GM21737 (cell line): ENCODE measurements around the gene RMC1.
"Not testable (repeated sequence)": the region's sequence is repeated elsewhere in the genome, so short reads cannot be mapped to it uniquely, and the experiment has no call there.

ENCODE experiments used
- ATAC-seq: cut with Tn5 transposase; IDR thresholded peaks from one replicate; pipeline ENCODE4 v1.9.1; 2021; ENCODE audit warnings: mild to moderate bottlenecking, moderate library complexity; ENCODE audit not compliant: unreplicated experiment

The RMC1 gene

DNA sequence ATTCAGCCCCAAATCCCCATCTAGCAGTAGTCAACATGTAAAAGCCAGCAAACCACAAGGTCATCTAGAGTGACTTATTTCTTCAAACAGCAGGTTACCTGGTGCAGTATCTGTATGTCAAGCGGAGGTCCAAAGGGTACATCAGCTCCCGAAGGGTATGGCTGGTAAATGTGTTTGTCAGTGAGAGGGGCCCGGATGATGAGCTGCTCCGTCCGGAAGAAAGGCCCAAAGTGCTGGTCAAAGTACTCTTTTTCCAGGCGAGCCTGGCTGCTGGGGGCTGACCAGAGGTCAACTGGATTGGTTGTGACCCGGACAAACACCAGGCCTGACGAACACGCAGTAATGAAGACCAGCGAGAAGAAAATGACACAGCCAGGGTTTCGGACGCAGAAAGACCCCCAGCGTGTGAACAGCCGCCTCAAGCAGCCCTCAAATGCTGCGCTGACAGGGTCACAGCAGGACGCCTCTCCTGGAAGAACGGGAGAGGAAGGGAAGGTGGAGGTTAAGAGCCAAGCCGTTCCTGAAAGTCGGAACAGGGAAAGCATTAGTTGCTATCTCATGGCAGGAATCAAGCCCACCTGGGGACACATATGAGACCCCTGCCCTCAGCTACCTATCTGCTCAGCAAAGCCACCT, 53.0 kb downstream of the RMC1 start:
- no peak for ATAC-seq

DNA sequence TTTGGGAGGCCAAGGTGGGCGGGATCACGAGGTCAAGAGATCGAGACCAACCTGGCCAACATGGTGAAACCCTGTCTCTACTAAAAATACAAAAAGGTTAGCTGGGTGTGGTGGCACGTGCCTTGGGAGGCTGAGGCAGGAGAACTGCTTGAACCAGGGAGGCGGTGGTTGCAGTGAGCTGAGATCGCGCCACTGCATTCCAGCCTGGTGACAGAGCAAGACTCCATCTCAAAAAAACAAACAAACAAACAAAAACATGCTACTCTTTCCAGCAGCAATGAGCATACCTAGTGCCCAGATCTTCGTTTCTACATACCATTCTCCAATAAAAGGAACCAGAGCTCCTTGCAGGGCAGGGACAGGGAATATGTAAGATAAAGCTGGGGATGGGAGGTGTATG, 54.2 kb downstream of the RMC1 start:
- not testable (repeated sequence) for ATAC-seq

DNA sequence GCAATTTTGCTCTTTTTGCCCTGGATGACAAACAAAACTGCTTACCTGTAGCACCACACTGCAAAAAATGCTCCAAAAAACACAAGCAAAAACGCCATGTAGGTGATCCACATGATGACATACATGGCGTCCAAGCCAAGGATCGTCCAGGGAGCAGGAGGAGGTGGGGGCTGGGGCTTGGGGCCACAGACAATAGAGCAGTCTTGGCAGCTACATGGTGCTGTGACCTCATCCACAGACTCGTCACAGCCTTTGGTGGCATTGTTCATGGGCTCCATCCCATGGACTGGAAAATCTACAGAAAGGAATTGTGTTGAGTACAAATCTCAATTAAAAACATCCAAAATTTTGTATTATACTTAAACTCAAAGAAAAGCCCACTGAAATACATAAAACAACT, 56.9 kb downstream of the RMC1 start:
- ATAC-seq, result no peak

DNA sequence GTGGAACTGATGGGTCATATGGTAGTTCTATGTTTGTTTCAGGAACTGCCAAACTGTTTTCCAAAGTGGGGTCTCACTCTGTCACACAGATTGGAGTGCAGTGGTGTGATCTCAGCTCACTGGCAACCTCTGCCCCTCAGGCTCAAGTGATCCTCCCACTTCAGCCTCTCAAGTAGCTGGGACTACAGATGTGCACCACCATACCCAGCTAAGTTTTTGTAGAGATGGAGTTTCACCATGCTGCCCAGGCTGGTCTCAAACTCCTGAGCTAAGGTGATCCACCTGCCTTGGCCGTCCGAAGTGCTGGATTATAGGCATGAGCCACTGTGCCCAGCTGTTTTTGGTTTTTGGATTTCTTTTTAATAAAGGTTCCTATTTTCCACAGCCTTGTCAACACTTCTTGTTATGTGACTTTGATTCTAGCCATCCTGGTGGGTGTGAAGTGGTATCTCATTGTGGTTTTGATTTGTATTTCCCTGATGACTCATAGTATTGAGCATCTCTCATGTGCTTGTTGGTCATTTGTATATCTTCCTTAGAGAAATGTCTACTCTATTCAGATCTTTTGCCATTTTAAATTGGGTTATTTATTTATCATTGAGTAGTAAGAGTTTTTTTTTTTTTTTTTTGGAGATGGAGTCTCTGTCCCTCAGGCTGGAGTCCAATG, 60.2 kb downstream of the RMC1 start:
- no peak for ATAC-seq

DNA sequence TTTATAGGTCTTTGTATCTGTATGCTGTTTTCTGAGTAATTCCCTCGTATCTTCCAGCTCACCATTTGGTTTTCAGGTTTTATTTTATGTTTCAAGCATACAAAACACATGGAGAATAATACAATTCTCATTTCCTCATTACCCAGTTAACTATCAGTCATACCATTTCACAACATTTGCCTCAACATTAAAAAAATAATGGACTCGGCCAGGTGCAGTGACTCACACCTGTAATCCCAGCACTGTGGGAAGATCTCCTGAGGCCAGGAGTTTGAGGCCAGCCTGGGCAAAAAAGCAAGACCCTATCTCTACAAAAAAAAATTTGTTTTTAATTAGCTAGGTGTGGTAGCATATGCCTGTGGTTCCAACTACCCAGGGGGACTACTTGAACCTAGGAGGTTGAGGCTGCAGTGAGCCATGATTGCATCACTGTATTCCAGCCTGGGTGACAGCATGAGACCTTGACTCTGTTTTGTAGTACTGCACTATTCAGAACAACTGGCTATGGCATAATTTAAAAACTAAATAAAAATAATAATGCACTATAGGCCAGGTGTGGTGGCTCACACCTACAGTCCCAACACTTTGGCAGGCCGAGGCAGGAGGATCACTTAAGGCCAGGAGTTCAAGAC, 62.7 kb downstream of the RMC1 start:
- ATAC-seq, result no peak

DNA sequence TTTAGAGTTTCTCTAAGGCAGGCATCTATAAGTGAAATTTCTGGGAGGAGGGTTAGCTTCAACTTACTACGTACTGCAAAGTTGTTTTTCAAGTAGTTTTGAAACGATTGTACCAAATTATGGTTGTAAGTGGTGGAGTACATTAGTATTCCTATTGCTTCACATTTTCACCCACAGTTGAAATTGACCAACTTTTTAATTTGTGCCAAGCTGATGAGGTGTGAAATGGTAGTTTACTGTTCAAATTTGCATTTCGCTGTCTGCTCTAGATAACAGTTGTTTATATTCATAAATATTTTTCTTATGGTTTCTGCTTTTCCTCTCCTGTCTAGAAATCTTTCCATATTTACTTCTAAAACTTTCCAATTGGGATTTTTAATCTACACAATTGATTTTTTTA, 64.4 kb downstream of the RMC1 start:
- ATAC-seq, result no peak

DNA sequence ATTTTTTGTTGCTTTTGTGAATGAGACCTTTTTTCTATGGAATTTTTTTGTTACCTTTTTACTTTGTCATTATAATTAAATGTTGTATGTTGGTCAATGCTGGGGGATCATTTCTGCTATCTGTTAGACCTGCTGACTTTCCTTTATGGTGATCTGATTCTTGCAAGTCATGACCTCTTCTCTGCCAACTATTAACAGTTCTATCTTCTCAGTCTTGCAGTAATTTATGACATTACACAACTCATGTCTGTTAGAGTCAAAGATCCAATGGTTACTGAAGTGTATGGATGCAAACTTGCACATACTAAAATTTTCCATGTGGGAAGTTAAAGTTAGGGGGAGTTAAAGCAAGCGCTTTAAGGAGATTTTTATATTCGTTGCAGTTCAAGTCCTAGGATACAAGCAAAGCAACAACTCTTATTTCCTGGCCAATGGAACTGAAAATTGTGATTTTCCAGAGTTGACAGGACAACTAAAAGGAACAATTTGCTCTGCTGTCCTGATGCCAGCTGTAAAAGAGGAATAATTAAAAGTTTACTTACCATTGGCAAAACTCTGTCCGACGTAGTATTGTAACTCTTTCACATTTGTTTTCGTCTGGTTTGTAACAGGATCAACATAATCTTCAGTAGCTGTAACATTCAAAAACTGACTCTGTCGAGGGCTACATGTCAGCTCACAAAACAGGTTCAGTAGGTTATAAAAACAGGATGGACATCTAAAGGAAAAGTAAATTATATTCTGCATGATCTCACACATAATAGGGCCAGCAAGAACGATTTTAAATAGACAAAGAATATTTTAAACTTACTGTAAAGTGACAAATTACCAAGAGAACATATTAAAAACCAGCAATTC, 65.2 kb downstream of the RMC1 start:
- no peak for ATAC-seq

DNA sequence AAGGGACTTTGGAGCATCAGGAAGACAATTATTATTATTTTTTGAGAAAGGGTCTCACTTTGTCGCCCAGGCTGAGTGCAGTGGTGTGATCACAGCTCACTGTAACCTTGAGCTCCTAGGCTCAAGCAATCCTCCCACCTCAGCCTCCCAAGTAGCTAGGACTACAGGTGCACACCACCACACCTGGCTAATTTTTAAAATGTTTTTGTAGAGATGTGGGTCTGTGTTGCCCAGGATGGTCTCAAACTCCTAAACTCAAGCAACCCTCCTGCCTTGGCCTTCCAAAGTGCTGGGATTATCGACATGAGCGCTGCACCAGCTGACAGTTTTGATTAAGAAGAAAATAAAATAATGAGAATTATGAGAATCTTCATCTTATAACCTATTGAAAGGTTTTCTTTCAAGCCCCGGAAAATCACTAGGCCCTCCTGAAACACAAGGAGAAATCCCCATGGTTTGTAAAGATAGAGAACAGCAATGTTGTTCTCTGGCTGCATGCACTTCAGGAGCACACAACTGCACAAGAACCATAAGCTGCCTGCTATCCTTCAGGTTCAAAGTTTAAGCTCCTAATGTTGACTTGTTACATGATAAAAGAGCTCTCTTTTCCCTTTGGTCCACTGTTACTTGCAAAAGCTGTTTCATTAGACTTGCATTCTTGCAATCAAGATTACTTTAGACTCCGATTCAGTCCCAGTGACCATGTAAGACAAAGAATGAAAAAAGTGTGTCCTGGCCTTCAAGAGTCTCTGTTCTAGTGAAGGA, 66.2 kb downstream of the RMC1 start:
- no peak for ATAC-seq

DNA sequence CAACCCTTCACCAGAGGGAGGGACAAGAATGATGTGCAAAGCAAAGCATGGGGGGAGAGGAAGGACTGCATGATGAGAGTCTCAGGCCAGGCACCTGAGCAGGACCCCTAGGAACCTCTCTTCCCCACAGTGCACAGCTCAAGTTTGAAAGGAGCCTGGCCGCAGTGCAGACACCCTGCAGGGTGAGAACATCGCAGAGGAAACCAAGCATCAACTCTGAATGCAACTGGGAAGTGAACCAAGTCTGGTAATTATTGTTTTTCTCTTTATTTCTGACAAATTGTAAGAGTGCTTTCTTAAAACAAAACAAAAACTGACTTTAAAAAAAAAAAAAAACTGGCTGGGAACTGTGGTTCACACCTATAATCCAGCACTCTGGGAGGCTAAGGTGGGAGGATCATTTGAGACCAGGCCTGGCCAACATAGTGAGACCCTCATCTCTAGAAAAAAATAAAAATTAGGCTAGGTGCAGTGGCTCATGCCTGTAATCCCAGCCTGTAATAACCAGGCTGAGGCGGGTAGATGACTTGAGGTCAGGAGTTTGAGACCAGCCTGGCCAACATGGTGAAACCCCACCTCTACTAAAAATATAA, 67.7 kb downstream of the RMC1 start:
- ATAC-seq, result no peak

DNA sequence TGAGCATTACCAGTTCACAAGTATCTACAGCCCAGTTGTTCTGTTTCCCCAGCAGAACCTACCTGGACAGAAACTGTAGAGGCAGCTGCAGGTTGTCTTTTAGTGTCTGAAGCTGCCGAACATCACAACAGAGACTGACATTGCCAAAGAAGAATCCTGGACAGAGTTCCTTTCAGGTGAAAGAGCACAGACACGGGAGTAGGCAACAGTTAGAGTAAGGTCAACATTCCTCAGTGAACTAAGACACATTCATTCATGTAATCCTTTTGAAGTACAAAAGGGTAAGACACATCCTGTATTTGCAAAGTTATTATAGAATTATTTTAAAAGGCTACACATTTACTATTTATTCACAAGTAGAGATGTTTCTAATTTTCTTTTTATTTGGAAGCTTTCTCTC, 68.7 kb downstream of the RMC1 start:
- no peak for ATAC-seq

DNA sequence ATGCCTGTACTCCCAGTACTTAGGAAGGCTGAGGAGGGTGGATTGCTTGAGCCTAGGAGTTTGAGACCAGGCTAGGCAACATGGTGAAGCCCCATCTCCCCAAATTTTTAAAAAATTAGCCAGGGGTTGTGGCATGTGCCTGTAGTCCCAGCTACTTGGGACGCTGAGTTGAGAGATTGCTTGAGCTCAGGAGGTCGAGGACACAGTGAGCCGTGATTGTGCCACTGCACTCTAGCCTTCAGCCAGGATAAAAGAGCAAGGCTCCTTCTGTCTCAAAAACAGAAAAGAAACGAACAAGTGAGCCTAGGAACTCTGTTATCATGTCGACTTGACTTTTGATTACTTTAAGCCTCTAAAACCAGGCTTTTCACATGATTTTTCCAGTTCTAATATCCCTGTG, 69.3 kb downstream of the RMC1 start:
- ATAC-seq, result no peak

DNA sequence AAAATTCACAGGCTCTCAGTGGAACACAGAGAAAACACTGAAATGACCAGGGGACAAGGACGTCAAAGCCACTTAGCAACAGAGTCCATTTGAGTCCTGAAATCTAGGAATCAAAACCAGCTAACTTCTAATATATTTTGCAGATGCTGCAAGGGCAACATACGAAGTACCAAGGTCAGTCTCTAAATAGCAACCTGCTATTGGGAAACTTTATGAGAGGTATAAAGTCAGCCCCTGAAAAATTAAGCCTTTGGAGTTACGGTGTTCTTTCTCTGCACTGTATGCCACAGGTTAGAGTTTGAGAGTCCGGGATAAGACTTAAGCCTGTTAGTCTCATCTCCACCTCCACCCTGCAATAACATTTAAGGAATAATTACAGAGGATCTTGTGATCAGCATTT, 69.7 kb downstream of the RMC1 start:
- ATAC-seq, result no peak

DNA sequence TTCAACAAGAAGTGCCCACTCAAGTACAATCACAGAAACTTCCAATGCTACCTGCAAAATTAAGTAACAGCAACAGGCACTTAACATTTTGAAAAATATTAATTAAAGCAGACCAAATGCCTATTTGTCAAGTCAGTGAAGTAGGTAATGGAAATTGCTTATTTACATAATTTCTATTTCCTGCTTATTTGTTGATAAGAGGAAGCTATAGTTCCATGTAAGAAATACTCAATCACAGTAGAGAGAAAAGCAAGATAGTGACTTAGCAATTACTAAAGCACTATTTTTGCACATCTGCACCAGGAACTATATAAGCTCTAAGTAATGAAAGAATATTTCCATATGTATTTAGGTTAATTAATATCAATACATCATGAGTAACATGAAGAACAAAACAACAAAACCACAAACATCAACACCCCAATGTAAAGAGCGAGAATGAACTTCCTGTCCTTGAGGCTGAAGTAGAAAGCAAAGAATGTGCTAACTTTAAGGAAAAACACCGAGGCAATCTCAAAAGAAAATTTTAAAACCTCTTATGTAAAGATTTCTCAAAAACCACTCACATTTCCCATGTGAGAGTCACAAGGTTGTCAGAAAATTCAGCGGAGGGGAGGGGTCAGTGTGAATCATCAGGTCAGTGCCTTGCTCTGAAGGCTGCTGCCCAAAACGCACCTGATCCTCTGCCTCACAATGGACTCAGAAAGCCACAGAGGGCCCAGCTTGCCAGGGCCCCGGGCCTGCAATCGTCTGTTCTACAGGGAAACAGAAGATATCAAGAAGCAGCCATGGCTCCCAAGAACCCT, 70.5 kb downstream of the RMC1 start:
- no peak for ATAC-seq

DNA sequence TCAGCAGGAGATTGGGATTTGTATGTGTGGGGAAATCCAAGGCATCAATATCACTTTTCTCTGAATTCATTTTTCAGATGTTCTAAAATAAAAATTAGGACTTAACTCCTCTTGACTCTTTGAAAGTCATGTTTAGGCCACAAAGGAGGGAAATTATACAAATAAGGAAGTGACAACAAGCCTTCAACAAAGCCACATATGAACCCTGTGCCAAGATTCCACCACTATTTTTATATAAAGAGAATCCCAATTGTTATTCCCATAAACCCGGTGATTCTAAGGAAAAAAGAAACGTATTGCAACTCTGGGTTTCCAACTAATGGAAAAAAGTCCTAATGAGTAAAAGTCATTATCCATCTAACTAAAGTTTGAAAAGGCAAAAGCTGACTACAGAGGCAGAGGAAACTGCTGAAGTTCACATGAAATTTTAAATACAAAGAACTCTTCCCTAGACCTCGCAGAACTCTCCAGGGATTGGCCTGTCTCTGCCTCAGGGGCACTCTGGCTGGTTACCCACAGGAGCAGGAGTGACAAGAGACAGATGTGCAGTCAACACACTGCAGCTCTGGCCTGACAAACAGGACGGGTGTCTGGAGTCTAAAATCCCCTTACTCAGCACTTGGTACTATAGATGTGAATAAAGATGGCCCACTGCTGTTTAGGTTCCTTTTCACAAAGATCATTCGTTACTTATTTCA, 71.4 kb downstream of the RMC1 start:
- ATAC-seq, result no peak

DNA sequence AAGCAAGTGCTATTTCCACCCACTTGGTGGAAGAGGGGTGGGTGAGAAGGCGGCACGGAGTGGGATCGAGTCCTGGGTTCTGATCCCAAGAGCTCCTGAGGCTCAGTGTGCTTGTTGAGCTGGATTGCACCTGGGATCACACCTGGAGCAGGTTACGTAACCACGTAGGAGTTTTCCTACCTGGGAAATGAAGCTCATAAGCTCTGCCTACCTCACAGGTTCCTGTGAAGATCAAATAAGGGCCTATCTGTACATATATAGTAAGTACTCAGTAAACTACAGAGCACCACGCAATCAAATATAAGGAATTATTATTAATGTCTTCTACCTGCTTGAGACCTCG, 72.0 kb downstream of the RMC1 start:
- ATAC-seq, result no peak

DNA sequence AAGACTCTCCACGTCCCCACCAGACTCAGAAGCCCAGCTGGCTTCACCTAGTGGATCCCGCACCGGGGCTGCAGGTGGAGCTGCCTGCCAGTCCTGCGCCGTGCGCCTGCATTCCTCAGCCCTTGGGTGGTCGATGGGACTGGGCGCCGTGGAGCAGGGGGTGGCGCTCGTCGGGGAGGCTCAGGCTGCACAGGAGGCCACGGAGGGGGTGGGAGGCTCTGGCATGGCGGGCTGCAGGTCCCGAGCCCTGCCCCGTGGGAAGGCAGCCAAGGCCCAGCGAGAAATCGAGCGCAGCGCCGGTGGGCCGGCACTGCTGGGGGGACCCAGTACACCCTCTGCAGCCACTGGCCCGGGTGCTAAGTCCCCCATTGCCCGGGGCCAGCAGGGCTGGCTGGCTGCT, 74.2 kb downstream of the RMC1 start:
- ATAC-seq, result not testable (repeated sequence)

DNA sequence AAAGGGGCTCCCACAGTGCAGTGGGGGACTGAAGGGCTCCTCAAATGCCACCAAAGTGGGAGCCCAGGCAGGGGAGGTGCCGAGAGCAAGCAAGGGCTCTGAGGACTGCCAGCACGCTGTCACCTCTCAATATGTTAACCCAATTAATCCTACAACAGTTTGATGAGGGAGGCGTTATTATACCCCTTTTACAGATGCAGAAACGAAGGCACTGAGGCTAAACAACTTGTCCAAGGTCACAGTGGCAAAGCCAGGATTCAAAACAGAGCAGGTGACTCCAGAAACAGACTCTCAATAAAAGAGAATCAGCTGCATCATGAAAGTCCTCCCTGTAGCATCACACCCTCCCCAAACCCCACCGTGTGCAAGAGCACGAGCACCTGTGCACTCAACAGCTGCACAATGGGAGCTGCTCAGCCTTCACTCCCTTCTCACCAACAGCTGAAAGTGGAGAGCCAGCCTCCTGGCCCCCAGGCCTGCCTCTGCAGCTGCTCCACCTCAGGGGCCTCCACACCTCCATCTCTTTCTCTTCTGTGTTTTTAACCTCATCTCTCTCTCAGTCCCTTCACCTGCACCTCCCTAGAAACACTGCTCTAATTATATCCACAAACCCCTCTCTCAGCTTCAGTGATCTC, 74.9 kb downstream of the RMC1 start:
- ATAC-seq, result no peak

DNA sequence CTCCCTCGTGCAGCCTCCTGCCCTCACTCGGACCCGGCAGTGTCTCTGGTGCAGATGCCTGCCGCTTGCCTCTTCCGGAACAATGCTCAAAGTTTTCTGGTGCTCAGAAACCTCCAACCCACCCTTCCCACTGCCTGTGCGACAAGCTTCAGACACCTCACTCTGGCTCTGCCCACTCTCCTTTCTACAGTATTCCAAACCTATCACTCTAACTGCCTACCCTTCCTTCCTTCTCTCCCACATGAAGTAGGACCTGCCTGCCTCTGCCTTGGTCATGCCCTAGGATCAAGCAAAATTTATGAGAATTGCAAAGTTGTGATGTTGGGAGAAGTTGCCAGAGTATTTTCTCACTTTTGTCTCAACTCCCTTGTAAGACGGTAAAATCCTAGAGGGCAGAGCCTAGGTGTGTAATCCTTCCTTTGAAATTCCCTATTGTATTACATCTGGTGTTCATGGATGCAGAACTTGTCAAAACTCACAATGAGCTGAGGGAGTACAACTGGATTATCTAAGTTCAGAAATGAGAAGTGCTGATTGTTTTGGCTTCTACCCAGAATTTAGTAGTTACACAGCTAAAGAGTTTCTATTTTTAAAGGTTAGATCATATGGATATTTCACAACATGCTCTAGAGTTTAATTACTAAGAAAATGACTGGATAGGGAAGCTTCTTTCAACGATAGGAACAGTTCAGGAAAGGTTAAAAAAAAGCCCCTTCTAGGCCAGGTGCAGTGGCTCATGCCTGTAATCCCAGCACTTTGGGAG, 75.8 kb downstream of the RMC1 start:
- ATAC-seq, result no peak
